ENCODE measurements around the gene CAMK1G.

CAMK1G gene

GRCh38 chr1:209601809-209602657 lies 18.5 kb downstream of the CAMK1G start:
- peak; percentile 39 for DNase-seq

GRCh38 chr1:209603877-209604276 lies 20.4 kb downstream of the CAMK1G start:
- DNase-seq: no peak

DNA sequence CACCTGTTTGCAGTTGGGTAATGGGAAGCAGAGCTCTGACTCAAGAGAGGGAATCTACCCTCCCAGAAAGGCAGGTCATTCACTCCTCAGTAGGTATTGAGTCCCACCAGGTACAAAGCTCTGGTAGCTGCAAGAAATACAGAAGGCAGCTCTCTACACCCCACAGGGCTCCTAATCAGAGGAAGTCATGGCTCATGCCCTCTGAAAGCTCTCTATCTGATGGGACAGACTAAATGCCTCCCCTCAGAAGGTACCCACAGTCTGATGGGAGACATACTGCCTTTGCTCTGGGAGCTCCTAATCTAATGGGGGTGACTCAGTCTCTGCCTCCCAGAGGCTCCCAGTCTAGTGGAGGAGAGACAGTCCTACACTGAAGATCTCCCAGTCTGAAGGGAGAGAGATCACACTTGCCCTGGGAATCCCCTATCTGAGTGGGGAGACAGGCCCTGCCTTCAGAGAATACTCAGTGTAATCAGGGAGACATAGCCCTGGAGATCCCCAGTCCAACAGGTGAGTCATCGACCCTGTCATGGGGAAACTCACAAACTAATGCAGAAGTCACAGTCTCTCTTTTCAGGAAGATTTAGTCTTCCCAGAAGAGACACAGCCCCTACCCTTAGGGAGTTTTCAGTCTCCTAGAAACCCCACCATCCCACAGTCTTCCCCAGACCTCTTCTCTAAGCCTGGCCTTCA lies 23.7 kb downstream of the CAMK1G start:
- DNase-seq: peak; percentile 25

DNA sequence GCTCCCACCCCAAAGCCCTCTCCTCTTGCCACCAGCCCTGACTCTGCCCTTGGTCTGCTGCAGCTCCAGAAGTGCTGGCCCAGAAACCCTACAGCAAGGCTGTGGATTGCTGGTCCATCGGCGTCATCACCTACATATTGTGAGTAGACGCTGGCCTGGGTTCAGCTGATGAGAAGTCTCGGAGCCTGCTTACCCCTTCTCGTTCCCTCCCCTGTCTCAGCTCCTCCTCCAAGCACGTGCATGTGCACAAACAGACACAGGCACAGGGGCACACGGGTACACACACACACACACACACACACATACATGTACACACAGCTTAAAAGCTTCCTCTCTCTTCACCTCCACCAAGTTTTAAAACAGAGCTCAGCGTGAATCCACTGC lies 24.3 kb downstream of the CAMK1G start:
- DNase-seq: no peak

DNA sequence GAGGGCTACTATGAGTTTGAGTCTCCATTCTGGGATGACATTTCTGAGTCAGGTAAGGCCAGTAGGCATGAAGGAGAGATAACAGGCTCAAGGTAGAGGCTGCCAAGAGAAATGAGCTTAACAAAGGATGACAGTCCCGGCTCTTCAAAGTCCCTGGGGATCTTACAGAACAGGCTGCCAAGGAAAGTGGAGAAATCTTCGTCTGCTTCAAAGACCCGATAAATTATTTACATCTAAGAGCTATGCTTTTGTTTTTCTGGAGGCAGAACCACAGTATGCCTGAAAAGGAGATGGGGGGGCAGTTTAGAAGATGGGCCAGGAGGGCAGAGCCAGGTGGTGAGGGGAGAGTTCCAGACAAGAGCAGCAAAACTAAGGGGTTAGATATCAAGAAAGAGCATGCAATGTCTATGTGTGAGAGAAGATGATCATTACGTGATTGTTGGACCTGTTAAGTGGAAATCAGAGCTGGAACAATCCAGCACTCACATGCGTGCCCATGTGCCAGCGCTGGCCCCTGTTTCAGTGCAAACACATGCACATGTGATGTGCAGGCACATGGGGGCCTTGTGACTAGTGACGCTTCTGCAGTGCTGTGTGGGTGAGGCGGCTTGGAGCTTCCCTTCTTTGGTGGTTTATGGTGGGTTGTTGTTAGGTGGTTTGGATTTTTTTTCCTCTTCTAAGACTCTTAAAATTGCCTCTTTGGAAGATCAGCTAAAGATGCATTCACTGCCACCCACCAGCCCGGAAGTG lies 25.7 kb downstream of the CAMK1G start:
- no peak for DNase-seq

GRCh38 chr1:209609791-209610630 lies 26.5 kb downstream of the CAMK1G start:
- no peak for DNase-seq

- DNase-seq: no peak
Observed at GRCh38 chr1:209610631-209610905, 27.1 kb downstream of the CAMK1G start.

GRCh38 chr1:209611771-209612570 lies 28.5 kb downstream of the CAMK1G start:
- no peak for DNase-seq

DNA sequence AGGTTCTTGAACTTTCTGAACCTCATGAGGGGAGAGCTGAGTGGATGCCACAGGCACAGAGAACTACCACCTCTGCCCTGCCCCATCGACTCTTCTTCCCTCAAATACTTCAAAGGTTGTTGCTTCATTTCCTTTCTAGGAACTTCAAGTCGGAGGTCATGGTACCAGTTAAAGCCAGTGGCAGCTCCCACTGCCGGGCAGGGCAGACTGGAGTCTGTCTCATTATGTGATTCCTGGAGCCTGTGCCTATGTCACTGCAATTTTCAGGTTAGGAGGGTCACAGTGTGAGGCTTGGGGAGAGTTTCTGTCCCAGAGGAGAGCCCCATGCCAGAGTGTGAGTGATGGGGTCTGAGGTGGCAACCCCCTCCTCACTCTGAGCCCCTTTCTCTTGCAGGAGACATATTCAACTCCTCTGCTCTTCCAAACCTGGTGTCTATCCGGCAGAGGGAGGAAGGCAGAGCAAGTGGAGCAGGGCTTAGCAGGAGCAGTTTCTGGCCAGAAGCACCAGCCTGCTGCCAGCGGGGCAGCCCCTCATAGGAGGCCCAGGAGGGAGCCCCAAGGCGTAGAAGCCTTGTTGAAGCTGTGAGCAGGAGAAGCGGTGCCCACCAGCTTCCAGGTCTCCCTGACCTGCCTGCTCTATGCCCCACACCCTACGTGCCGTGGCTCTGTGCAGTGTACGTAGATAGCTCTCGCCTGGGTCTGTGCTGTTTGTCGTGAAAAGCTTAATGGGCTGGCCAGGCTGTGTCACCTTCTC lies 29.3 kb downstream of the CAMK1G start:
- no peak for DNase-seq

GRCh38 chr1:209613400-209614150 lies 30.1 kb downstream of the CAMK1G start:
- no peak for DNase-seq

DNA sequence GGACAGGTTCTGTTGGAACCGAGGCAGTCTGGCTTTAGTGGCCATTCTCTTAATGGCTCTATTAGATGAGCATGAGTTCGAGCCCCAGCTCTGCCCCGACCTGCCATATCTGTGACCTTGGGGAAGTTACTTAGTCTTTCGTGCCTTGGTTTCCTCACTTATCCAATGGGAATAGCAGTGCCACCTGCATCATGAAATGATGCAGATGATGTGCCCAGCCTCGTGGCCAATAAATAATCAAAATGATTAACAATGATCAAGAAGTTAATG lies 30.6 kb downstream of the CAMK1G start:
- DNase-seq: no peak

DNA sequence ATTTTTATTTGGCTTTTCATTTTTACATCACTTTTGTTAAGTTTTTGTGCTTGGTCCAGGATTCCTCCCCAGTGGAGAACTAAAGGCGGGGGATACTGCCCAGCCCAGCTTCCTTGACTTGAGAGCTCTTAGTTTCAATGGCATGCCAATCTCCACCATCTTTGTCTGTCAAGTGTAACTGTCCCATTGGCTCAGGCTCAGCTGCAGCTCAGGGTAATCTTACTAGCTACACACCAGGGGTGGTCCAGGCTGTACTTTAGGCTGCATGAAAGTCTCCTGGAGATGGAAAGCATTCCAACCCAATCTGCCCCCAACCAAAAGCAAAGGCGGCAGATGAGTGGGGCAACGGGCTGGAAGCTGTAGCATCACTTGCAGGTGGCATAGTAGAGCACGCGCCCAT lies 31.4 kb downstream of the CAMK1G start:
- DNase-seq: no peak

- DNase-seq: no peak
Observed at GRCh38 chr1:209616366-209617046, 33.0 kb downstream of the CAMK1G start.

- DNase-seq: no peak
Observed at GRCh38 chr1:209617047-209617673, 33.6 kb downstream of the CAMK1G start.

DNA sequence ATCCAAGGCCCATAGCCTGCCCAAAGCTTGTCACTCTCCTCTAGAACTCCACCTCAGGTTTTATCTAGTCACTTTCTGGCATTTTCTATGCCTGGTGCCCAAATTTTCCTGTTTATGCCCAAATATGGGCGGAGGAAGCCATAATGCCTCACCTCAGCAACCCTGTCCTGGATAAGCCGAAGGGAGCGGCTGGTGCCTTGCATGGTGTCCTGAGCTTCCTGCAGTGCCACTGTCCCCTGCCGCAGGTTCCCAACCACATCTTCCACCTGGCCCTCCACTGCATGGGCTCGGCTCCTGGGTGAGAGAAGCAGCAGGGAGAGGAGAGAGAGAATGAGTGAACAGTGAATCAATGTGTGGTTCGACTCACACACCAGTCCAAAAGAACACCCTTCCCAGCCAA lies 34.2 kb downstream of the CAMK1G start:
- DNase-seq: no peak

DNA sequence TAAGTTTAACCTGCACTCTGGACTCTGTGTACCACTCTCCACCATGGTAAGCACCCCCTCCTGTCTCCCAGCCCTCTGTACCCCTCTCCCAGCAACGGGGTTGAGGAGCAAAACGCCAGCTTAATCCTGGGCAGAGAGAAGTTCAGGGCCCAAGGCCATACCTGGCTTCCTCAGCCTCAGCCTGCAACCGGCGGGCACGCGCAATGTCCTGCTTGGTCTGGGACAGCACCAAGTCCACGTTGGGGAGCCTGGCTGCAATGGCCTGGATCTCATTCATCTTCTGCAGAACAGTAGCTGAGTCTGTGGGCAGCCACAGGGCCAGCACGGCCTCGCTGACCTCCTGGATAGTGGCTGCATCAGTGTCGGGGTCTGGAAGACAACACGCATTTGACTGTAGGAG lies 34.8 kb downstream of the CAMK1G start:
- no peak for DNase-seq

DNA sequence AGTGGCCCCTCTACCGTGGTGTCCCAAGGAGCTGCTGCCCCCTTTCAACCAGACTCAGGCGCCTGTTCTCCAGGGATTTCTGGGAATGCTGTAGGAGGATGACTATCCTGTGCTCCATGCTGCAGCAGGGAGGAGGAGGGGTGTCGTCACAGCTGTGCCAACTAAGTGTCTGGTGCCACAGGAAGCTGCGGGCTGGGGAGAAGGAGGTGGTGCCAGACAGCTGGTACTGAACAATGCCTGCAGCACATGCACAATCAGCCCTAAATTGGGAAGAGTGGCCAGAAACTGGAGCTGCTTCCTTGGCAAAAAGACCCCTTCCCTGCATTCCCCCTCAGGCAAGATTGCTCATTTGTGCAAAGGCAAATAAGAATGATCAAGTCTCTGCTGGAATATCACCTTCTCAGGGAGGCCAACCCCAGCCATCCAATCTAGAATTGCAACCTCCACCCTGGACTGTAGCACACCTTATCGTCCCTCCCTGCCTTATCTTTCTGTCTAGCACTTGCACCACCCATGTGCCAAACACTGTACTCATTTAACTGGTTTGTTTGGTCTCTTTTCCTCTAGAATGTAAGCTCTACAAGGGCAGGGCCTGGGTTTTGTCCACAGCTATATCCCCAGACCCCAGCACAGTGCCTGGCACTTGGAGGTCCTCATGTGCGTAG lies 35.4 kb downstream of the CAMK1G start:
- no peak for DNase-seq

GRCh38 chr1:209619696-209620486 lies 36.4 kb downstream of the CAMK1G start:
- DNase-seq: no peak
